EH (cell line): ENCODE data around the gene FOXI3.
"Not testable (repeated sequence)": the region's sequence is repeated elsewhere in the genome, so short reads cannot be mapped to it uniquely, and the experiment has no call there.

ENCODE experiments used
- DNase-seq: peaks from one replicate; pipeline ENCODE4 v3.0.0-alpha.2; 2015; ENCODE audit warnings: low read depth

Gene FOXI3

GRCh38 chr2:88442061-88442460, 10.4 kb downstream of the FOXI3 start:
- DNase-seq = no peak

- no peak for DNase-seq
These were observed 15.5 kb downstream of the FOXI3 start for GRCh38 chr2:88437010-88437409.

GRCh38 chr2:88429929-88430328, 22.6 kb downstream of the FOXI3 start:
- no peak for DNase-seq

- no peak for DNase-seq
These were observed 28.8 kb downstream of the FOXI3 start for GRCh38 chr2:88423733-88424132.

- not testable (repeated sequence) for DNase-seq
These were observed 33.4 kb downstream of the FOXI3 start for GRCh38 chr2:88419051-88419450.

GRCh38 chr2:88416016-88416663, 36.4 kb downstream of the FOXI3 start:
- DNase-seq = no peak

GRCh38 chr2:88408870-88409269, 43.6 kb downstream of the FOXI3 start:
- not testable (repeated sequence) for DNase-seq

GRCh38 chr2:88400037-88400767, 52.3 kb downstream of the FOXI3 start:
- DNase-seq = no peak

GRCh38 chr2:88398180-88398579, 54.3 kb downstream of the FOXI3 start:
- DNase-seq = no peak
